HEK293 (cell line): ENCODE measurements around the gene AKAP12.

ENCODE experiments used
- BCL11B ChIP-seq: fragments of 450-650 bp; formaldehyde crosslinking; IDR thresholded peaks from 2 replicates; pipeline ENCODE4 v1.5.1; 2016; ENCODE audit warnings: low read depth, missing biosample characterization, missing genetic modification characterization
- BCL6B ChIP-seq: fragments of 450-650 bp; formaldehyde crosslinking; IDR thresholded peaks from 2 replicates; pipeline ENCODE4 v1.5.1; 2017; ENCODE audit warnings: missing biosample characterization, missing genetic modification characterization
- INSM2 ChIP-seq: fragments of 450-650 bp; formaldehyde crosslinking; IDR thresholded peaks from 2 replicates; pipeline ENCODE4 v1.5.1; 2016; ENCODE audit warnings: missing biosample characterization, missing genetic modification characterization
- KLF17 ChIP-seq: fragments of 450-650 bp; formaldehyde crosslinking; IDR thresholded peaks from 2 replicates; pipeline ENCODE4 v1.5.1; 2016; ENCODE audit warnings: missing biosample characterization, missing genetic modification characterization
- KLF7 ChIP-seq: fragments of 450-650 bp; formaldehyde crosslinking; IDR thresholded peaks from 2 replicates; pipeline ENCODE4 v1.5.1; 2016; ENCODE audit warnings: missing biosample characterization, missing genetic modification characterization, borderline replicate concordance
- PATZ1 ChIP-seq: fragments of 450-650 bp; formaldehyde crosslinking; IDR thresholded peaks from 2 replicates; pipeline ENCODE4 v1.5.1; 2016; ENCODE audit warnings: missing biosample characterization, missing genetic modification characterization
- PRDM6 ChIP-seq: fragments of 450-650 bp; formaldehyde crosslinking; IDR thresholded peaks from 2 replicates; pipeline ENCODE4 v1.5.1; 2017; ENCODE audit warnings: missing biosample characterization, missing genetic modification characterization
- RBAK ChIP-seq: fragments of 450-650 bp; formaldehyde crosslinking; IDR thresholded peaks from 2 replicates; pipeline ENCODE4 v1.5.1; 2016; ENCODE audit warnings: missing biosample characterization, missing genetic modification characterization
- SCRT1 ChIP-seq: fragments of 450-650 bp; formaldehyde crosslinking; IDR thresholded peaks from 2 replicates; pipeline ENCODE4 v1.5.1; 2016; ENCODE audit warnings: missing biosample characterization, missing genetic modification characterization, borderline replicate concordance
- YY1 ChIP-seq: fragments of 450-650 bp; formaldehyde crosslinking; IDR thresholded peaks from 2 replicates; pipeline ENCODE4 v1.5.1; 2018; ENCODE audit warnings: missing biosample characterization, missing genetic modification characterization
- ZBTB26 ChIP-seq: fragments of 450-650 bp; formaldehyde crosslinking; optimal IDR thresholded peaks from 2 replicates; pipeline ENCODE3; 2016; ENCODE audit warnings: missing biosample characterization, mild to moderate bottlenecking, missing genetic modification characterization
- ZNF132 ChIP-seq: fragments of 450-650 bp; formaldehyde crosslinking; IDR thresholded peaks from 2 replicates; pipeline ENCODE4 v1.5.1; 2017; ENCODE audit warnings: missing biosample characterization, missing genetic modification characterization, borderline replicate concordance
- ZNF16 ChIP-seq: fragments of 450-650 bp; formaldehyde crosslinking; IDR thresholded peaks from 2 replicates; pipeline ENCODE4 v1.5.1; 2016; ENCODE audit warnings: low read depth, missing biosample characterization, missing genetic modification characterization
- ZNF2 ChIP-seq: fragments of 450-650 bp; formaldehyde crosslinking; IDR thresholded peaks from 2 replicates; pipeline ENCODE4 v1.5.1; 2016; ENCODE audit warnings: missing biosample characterization, missing genetic modification characterization
- ZNF211 ChIP-seq: fragments of 450-650 bp; formaldehyde crosslinking; IDR thresholded peaks from 2 replicates; pipeline ENCODE4 v1.5.1; 2016; ENCODE audit warnings: low read depth, missing biosample characterization, missing genetic modification characterization
- ZNF214 ChIP-seq: fragments of 450-650 bp; formaldehyde crosslinking; IDR thresholded peaks from 2 replicates; pipeline ENCODE4 v1.5.1; 2017; ENCODE audit warnings: missing biosample characterization, mild to moderate bottlenecking, missing genetic modification characterization, borderline replicate concordance
- ZNF37A ChIP-seq: fragments of 450-650 bp; IDR thresholded peaks from 2 replicates; pipeline ENCODE4 v1.5.1; 2018; ENCODE audit warnings: missing biosample characterization, missing genetic modification characterization
- ZNF391 ChIP-seq: fragments of 450-650 bp; formaldehyde crosslinking; IDR thresholded peaks from 2 replicates; pipeline ENCODE4 v1.5.1; 2016; ENCODE audit warnings: low read depth, missing biosample characterization, missing genetic modification characterization, borderline replicate concordance
- ZNF449 ChIP-seq: fragments of 450-650 bp; formaldehyde crosslinking; IDR thresholded peaks from 2 replicates; pipeline ENCODE4 v1.5.1; 2017; ENCODE audit warnings: missing biosample characterization, mild to moderate bottlenecking, missing genetic modification characterization, moderate library complexity
- ZNF488 ChIP-seq: fragments of 450-650 bp; formaldehyde crosslinking; IDR thresholded peaks from 2 replicates; pipeline ENCODE4 v1.5.1; 2016; ENCODE audit warnings: missing biosample characterization, missing genetic modification characterization
- ZNF544 ChIP-seq: fragments of 450-650 bp; formaldehyde crosslinking; IDR thresholded peaks from 2 replicates; pipeline ENCODE4 v1.5.0; 2017; ENCODE audit warnings: missing biosample characterization, missing genetic modification characterization
- ZNF596 ChIP-seq: fragments of 450-650 bp; IDR thresholded peaks from 2 replicates; pipeline ENCODE4 v1.5.0; 2018; ENCODE audit warnings: missing biosample characterization, mild to moderate bottlenecking, missing genetic modification characterization, moderate library complexity
- ZNF626 ChIP-seq: fragments of 450-650 bp; sonication (Bioruptor Pico); formaldehyde crosslinking; IDR thresholded peaks from 2 replicates; pipeline ENCODE4 v1.5.1; 2018; ENCODE audit warnings: missing biosample characterization, missing genetic modification characterization, inconsistent platforms
- ZNF692 ChIP-seq: fragments of 450-650 bp; formaldehyde crosslinking; IDR thresholded peaks from 2 replicates; pipeline ENCODE4 v1.5.1; 2016; ENCODE audit warnings: missing biosample characterization, missing genetic modification characterization
- ZSCAN23 ChIP-seq: fragments of 450-650 bp; formaldehyde crosslinking; IDR thresholded peaks from 2 replicates; pipeline ENCODE4 v1.5.1; 2016; ENCODE audit warnings: missing biosample characterization, missing genetic modification characterization

Gene AKAP12

GRCh38 chr6:151357758-151358436 lies 118.1 kb downstream of the AKAP12 start (continued):
- TF ChIP-seq PATZ1 (tag by site-specific recombination) (0 out of 2 replicates have a peak, but pooled peaks have one; percentile 19), SCRT1 (tag by site-specific recombination) (peak; percentile 62), ZNF2 (tag by site-specific recombination) (peak; percentile 66; the same call in 1 of the 2 replicates), INSM2 (tag by site-specific recombination) (peak; percentile 82), ZSCAN23 (tag by site-specific recombination) (peak; percentile 72; the same call in 1 of the 2 replicates), YY1 (tag by site-specific recombination) (no peak), PRDM6 (tag by site-specific recombination) (peak; percentile 97), KLF7 (tag by site-specific recombination) (0 out of 2 replicates have a peak, but pooled peaks have one; percentile 40), ZNF596 (peak; percentile 87), RBAK (no peak), ZBTB26 (tag by site-specific recombination) (no peak), ZNF214 (tag by site-specific recombination) (no peak; the same call in 1 of the 2 replicates), ZNF37A (tag by site-specific recombination) (no peak), ZNF211 (tag by site-specific recombination) (no peak), ZNF449 (tag by site-specific recombination) (peak; percentile 55; the same call in 1 of the 2 replicates), BCL6B (tag by site-specific recombination) (peak; percentile 68; the same call in 1 of the 2 replicates), ZNF132 (no peak), ZNF626 (tag by site-specific recombination) (0 out of 2 replicates have a peak, but pooled peaks have one; percentile 60), ZNF544 (no peak), ZNF391 (tag by site-specific recombination) (peak; percentile 84; the same call in 1 of the 2 replicates), ZNF16 (tag by site-specific recombination) (no peak), ZNF692 (tag by site-specific recombination) (peak; percentile 26; the same call in 1 of the 2 replicates), BCL11B (tag by site-specific recombination) (peak; percentile 77), KLF17 (tag by site-specific recombination) (no peak), ZNF488 (tag by site-specific recombination) (no peak)
